Trophoblast cell (in vitro differentiated cells and primary cell): Measurements from ENCODE around the gene PLA2G4B.
A peak's percentile ranks its signal among the peaks of the same experiment; 100 is the strongest.

Source experiments
- DNase-seq, 2 donors: peaks; one replicate each; pipeline ENCODE4 v3.0.0-alpha.2; 2016
- H2AFZ ChIP-seq: 2 replicates; pipeline ENCODE4 v1.6.1; 2013; ENCODE audit warnings: low read length, moderate library complexity, mild to moderate bottlenecking; ENCODE audit not compliant: insufficient read depth, poor library complexity
- H2AK5ac ChIP-seq: 2 replicates; pipeline ENCODE4 v1.6.1; 2013; ENCODE audit warnings: mild to moderate bottlenecking, low read length
- H2BK120ac ChIP-seq: 2 replicates; pipeline ENCODE4 v1.6.1; 2013; ENCODE audit warnings: low read length, mild to moderate bottlenecking, moderate library complexity; ENCODE audit not compliant: insufficient read depth, poor library complexity
- H2BK12ac ChIP-seq: 2 replicates; pipeline ENCODE4 v1.6.1; 2013; ENCODE audit warnings: mild to moderate bottlenecking, low read length, moderate library complexity
- H2BK5ac ChIP-seq: 2 replicates; pipeline ENCODE4 v1.6.1; 2013; ENCODE audit warnings: low read length, low read depth, moderate library complexity, mild to moderate bottlenecking; ENCODE audit not compliant: poor library complexity
- H3K14ac ChIP-seq: 2 replicates; pipeline ENCODE4 v1.6.1; 2013; ENCODE audit warnings: mild to moderate bottlenecking, low read length
- H3K18ac ChIP-seq: 2 replicates; pipeline ENCODE4 v1.6.1; 2013; ENCODE audit warnings: mild to moderate bottlenecking, low read length
- H3K23ac ChIP-seq: 2 replicates; pipeline ENCODE4 v1.6.1; 2013; ENCODE audit warnings: low read length
- H3K27ac ChIP-seq: 2 replicates; pipeline ENCODE4 v1.5.1; 2013; ENCODE audit warnings: low read depth, mild to moderate bottlenecking, inconsistent platforms, low read length, moderate library complexity
- H3K27me3 ChIP-seq: 2 replicates; pipeline ENCODE4 v1.6.1; 2013; ENCODE audit warnings: inconsistent platforms, mild to moderate bottlenecking, low read length, moderate library complexity; ENCODE audit not compliant: insufficient read depth
- H3K36me3 ChIP-seq, 2 experiments: 1 replicate in 1 of 2; 2 replicates in 1 of 2; pipeline ENCODE4 v1.6.1; 2013; ENCODE audit warnings: low read length in 2 of 2, mild to moderate bottlenecking in 2 of 2, moderate library complexity in 1 of 2; ENCODE audit not compliant: insufficient read depth in 2 of 2, control insufficient read depth in 1 of 2
- H3K4ac ChIP-seq: 2 replicates; pipeline ENCODE4 v1.6.1; 2013; ENCODE audit warnings: low read depth, mild to moderate bottlenecking, low read length, moderate library complexity
- H3K4me1 ChIP-seq, 2 experiments: 1 replicate in 1 of 2; 2 replicates in 1 of 2; pipeline ENCODE4 v1.6.1; 2013; ENCODE audit warnings: low read length in 2 of 2, mild to moderate bottlenecking in 2 of 2, moderate library complexity in 1 of 2; ENCODE audit not compliant: insufficient read depth in 2 of 2, control insufficient read depth in 1 of 2
- H3K4me2 ChIP-seq: 2 replicates; pipeline ENCODE4 v1.6.1; 2013; ENCODE audit warnings: inconsistent platforms, mild to moderate bottlenecking, low read length, moderate library complexity
- H3K4me3 ChIP-seq: 2 replicates; pipeline ENCODE4 v1.5.1; 2013; ENCODE audit warnings: mild to moderate bottlenecking, low read depth, low read length, inconsistent platforms
- H3K79me1 ChIP-seq: one replicate; pipeline ENCODE4 v1.6.1; 2013; ENCODE audit warnings: low read length
- H3K79me2 ChIP-seq: 2 replicates; pipeline ENCODE4 v1.6.1; 2013; ENCODE audit warnings: low read length, mild to moderate bottlenecking; ENCODE audit not compliant: control insufficient read depth, insufficient read depth, poor library complexity
- H3K9ac ChIP-seq: 2 replicates; pipeline ENCODE4 v1.6.1; 2013; ENCODE audit warnings: mild to moderate bottlenecking, low read length
- H3K9me3 ChIP-seq: 2 replicates; pipeline ENCODE4 v1.6.1; 2013; ENCODE audit warnings: low read depth, mild to moderate bottlenecking, control low read depth, inconsistent platforms, low read length; ENCODE audit not compliant: insufficient read depth
- H4K12ac ChIP-seq: 2 replicates; pipeline ENCODE4 v1.6.1; 2013; ENCODE audit warnings: low read depth, mild to moderate bottlenecking, low read length, moderate library complexity
- H4K8ac ChIP-seq: 2 replicates; pipeline ENCODE4 v1.6.1; 2013; ENCODE audit warnings: low read depth, mild to moderate bottlenecking, low read length, moderate library complexity
- H4K91ac ChIP-seq: one replicate; pipeline ENCODE4 v1.6.1; 2013; ENCODE audit warnings: low read depth, mild to moderate bottlenecking, low read length, moderate library complexity
- WGBS: extraction: QIAGEN DNeasy Blood & Tissue Kit; methylation state at CpG from one replicate; pipeline ENCODE4 v1.1.7; 2013; ENCODE audit warnings: missing lambda C conversion rate; ENCODE audit not compliant: insufficient read length, insufficient coverage; ENCODE audit errors: extremely low coverage; 5-methylcytosine and 5-hydroxymethylcytosine counted together

PLA2G4B gene

GRCh38 chr15:41810651-41811431, 27.8 kb upstream of the PLA2G4B start:
- Histone ChIP-seq H2BK120ac (no peak overlapping the region), H3K18ac (no peak overlapping the region)

GRCh38 chr15:41811432-41812195, 27.0 kb upstream of the PLA2G4B start:
- H3K4me1 ChIP-seq: peaks cover 2 to 5% of the 10 kb centered on the region in 2 experiments
- no peak overlapping the region for H2BK5ac ChIP-seq
- peaks cover 2% of the 10 kb centered on the region for H3K79me1 ChIP-seq
- H2AK5ac ChIP-seq: no peak overlapping the region
- H3K79me2 ChIP-seq: no peaks in the 10 kb centered on the region
- no peak overlapping the region for H4K91ac ChIP-seq
- no peaks in the 10 kb centered on the region for H3K9me3 ChIP-seq
- no peak overlapping the region for H3K4me2 ChIP-seq
- H3K23ac ChIP-seq: no peak overlapping the region
- H3K27ac ChIP-seq: no peak overlapping the region
- no peak overlapping the region for H3K4ac ChIP-seq
- H3K14ac ChIP-seq: no peak overlapping the region
- peak; percentile 80 to 93 for DNase-seq
- H3K27me3 ChIP-seq: no peaks in the 10 kb centered on the region
- peak overlapping the region; percentile 37 for H2BK12ac ChIP-seq
- no peak overlapping the region for H2AFZ ChIP-seq
- no peak overlapping the region for H3K4me3 ChIP-seq
- peaks cover 35 to 36% of the 10 kb centered on the region in 2 experiments for H3K36me3 ChIP-seq
- H4K12ac ChIP-seq: no peak overlapping the region
- no peak overlapping the region for H2BK120ac ChIP-seq
- no peak overlapping the region for H4K8ac ChIP-seq
- no peak overlapping the region for H3K18ac ChIP-seq
- no peak overlapping the region for H3K9ac ChIP-seq
- no CpG with 5 or more reads among the region's 18 CpGs for WGBS

More at GRCh38 chr15:41810651-41811431, 27.8 kb upstream of the PLA2G4B start:
- H2BK12ac ChIP-seq: no peak overlapping the region
- H2AFZ ChIP-seq: no peak overlapping the region
- H3K36me3 ChIP-seq: peaks cover 31 to 32% of the 10 kb centered on the region in 2 experiments
- H4K12ac ChIP-seq: no peak overlapping the region
- H3K4ac ChIP-seq: no peak overlapping the region
- H3K27ac ChIP-seq: no peak overlapping the region
- H3K79me2 ChIP-seq: no peaks in the 10 kb centered on the region
- H4K91ac ChIP-seq: peak overlapping the region; percentile 50
- no CpG with 5 or more reads among the region's 5 CpGs for WGBS
- no peak overlapping the region for H3K4me3 ChIP-seq
- H3K14ac ChIP-seq: no peak overlapping the region
- H3K79me1 ChIP-seq: peaks cover 5% of the 10 kb centered on the region
- H3K27me3 ChIP-seq: no peaks in the 10 kb centered on the region
- no peak overlapping the region for H2AK5ac ChIP-seq
- no peak for DNase-seq
- H3K4me2 ChIP-seq: no peak overlapping the region
- peaks cover 6 to 13% of the 10 kb centered on the region in 2 experiments for H3K4me1 ChIP-seq
- H3K9me3 ChIP-seq: no peaks in the 10 kb centered on the region
- no peak overlapping the region for H4K8ac ChIP-seq
- H3K23ac ChIP-seq: no peak overlapping the region
- H3K9ac ChIP-seq: no peak overlapping the region
- H2BK5ac ChIP-seq: no peak overlapping the region

- no peaks in the 10 kb centered on the region for H3K4me1 ChIP-seq
- no CpG with 5 or more reads among the region's 11 CpGs for WGBS
- no peak overlapping the region for H3K9ac ChIP-seq
- H3K79me1 ChIP-seq: no peaks in the 10 kb centered on the region
- H4K8ac ChIP-seq: no peak overlapping the region
- H3K4ac ChIP-seq: no peak overlapping the region
- H4K91ac ChIP-seq: no peak overlapping the region
- H3K4me2 ChIP-seq: no peak overlapping the region
- H3K23ac ChIP-seq: no peak overlapping the region
- no peak overlapping the region for H4K12ac ChIP-seq
- no peaks in the 10 kb centered on the region for H3K79me2 ChIP-seq
- no peak overlapping the region for H3K18ac ChIP-seq
- no peak overlapping the region for H2AFZ ChIP-seq
- H3K9me3 ChIP-seq: no peaks in the 10 kb centered on the region
- peaks cover 48 to 49% of the 10 kb centered on the region in 2 experiments for H3K36me3 ChIP-seq
- DNase-seq: no peak
- no peak overlapping the region for H2BK5ac ChIP-seq
- no peak overlapping the region for H3K4me3 ChIP-seq
- H3K14ac ChIP-seq: no peak overlapping the region
- no peak overlapping the region for H2BK12ac ChIP-seq
- H2BK120ac ChIP-seq: no peak overlapping the region
- H2AK5ac ChIP-seq: no peak overlapping the region
- H3K27ac ChIP-seq: no peak overlapping the region
- no peaks in the 10 kb centered on the region for H3K27me3 ChIP-seq
These were observed 25.7 kb upstream of the PLA2G4B start for GRCh38 chr15:41812820-41813375.

GRCh38 chr15:41813426-41813825, 25.2 kb upstream of the PLA2G4B start:
- Histone ChIP-seq H3K4me2 (no peak overlapping the region), H3K79me2 (no peaks in the 10 kb centered on the region), H3K4ac (no peak overlapping the region), H3K14ac (no peak overlapping the region), H3K27ac (no peak overlapping the region), H4K12ac (no peak overlapping the region), H2BK120ac (no peak overlapping the region), H4K8ac (no peak overlapping the region), H2AK5ac (no peak overlapping the region), H2BK5ac (no peak overlapping the region), H2AFZ (no peak overlapping the region), H3K36me3 (peaks cover 53 to 54% of the 10 kb centered on the region in 2 experiments), H2BK12ac (no peak overlapping the region), H3K27me3 (no peaks in the 10 kb centered on the region), H3K9ac (no peak overlapping the region), H3K4me3 (no peak overlapping the region), H3K4me1 (no peaks in the 10 kb centered on the region), H3K9me3 (no peaks in the 10 kb centered on the region), H4K91ac (no peak overlapping the region), H3K79me1 (no peaks in the 10 kb centered on the region), H3K18ac (no peak overlapping the region), H3K23ac (no peak overlapping the region)
- no peak for DNase-seq
- WGBS: no CpG with 5 or more reads among the region's 8 CpGs
